ENCODE data around the gene HNRNPK. TPM values are rescaled to one million over a fixed set of nuclear protein-coding genes. Genes with fewer than 3 reads are reported as not detected.

The HNRNPK gene
- total RNA-seq, 4 donors from 2014 or later, result 398 to 596 (median 550) TPM

- Histone ChIP-seq H3K9me3 (no peaks in the 10 kb centered on the region), H3K4me3 (no peak overlapping the region), H3K4me1 (peaks cover 0 to 9% (median 2%) of the 10 kb centered on the region in 4 donors), H3K36me3 (peaks cover 22 to 53% (median 46%) of the 10 kb centered on the region in 4 donors), H3K27ac (replicated peaks in 1 of 4) (peak overlapping the region in 1 of 4 donors; percentile 39), H3K27me3 (no peaks in the 10 kb centered on the region)
- DNase-seq (ENCODE audit: extremely low spot score), result no peak
- intact Hi-C loops (cut with DNase I), result no loop called here
- WGBS, result 58% methylated on average over 11 of the region's 11 CpGs
- TF ChIP-seq EP300 (IDR thresholded peaks at IDR 0.05) (no peak), POLR2AphosphoS5 (IDR thresholded peaks at IDR 0.05) (peak in 1 of 2 donors; percentile 38), POLR2A (IDR thresholded peaks at IDR 0.05; ENCODE audit: low read depth) (no peak)
- TF ChIP-seq, protein P1, sequence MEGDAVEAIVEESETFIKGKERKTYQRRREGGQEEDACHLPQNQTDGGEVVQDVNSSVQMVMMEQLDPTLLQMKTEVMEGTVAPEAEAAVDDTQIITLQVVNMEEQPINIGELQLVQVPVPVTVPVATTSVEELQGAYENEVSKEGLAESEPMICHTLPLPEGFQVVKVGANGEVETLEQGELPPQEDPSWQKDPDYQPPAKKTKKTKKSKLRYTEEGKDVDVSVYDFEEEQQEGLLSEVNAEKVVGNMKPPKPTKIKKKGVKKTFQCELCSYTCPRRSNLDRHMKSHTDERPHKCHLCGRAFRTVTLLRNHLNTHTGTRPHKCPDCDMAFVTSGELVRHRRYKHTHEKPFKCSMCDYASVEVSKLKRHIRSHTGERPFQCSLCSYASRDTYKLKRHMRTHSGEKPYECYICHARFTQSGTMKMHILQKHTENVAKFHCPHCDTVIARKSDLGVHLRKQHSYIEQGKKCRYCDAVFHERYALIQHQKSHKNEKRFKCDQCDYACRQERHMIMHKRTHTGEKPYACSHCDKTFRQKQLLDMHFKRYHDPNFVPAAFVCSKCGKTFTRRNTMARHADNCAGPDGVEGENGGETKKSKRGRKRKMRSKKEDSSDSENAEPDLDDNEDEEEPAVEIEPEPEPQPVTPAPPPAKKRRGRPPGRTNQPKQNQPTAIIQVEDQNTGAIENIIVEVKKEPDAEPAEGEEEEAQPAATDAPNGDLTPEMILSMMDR (IDR thresholded peaks at IDR 0.05), result no peak
Measured at GRCh38 chr9:83965350-83966208, 14.4 kb downstream of the HNRNPK start.

- WGBS, result 73% methylated on average over 2 of the region's 2 CpGs
- TF ChIP-seq POLR2AphosphoS5 (IDR thresholded peaks at IDR 0.05) (peak in 1 of 2 donors; percentile 17), POLR2A (IDR thresholded peaks at IDR 0.05; ENCODE audit: low read depth) (no peak)
- no peak overlapping the region for H3K4me3 ChIP-seq
- H3K36me3 ChIP-seq, result peaks cover 16 to 47% (median 39%) of the 10 kb centered on the region in 4 donors
- no peaks in the 10 kb centered on the region for H3K27me3 ChIP-seq
- peak overlapping the region in 1 of 4 donors; percentile 39 for H3K27ac ChIP-seq (replicated peaks in 1 of 4)
- no peak for DNase-seq (ENCODE audit: extremely low spot score)
- intact Hi-C loops (cut with DNase I), result no loop called here
- H3K9me3 ChIP-seq, result no peaks in the 10 kb centered on the region
- peaks cover 0 to 9% (median 2%) of the 10 kb centered on the region in 4 donors for H3K4me1 ChIP-seq
Measured at GRCh38 chr9:83964973-83965349, 15.1 kb downstream of the HNRNPK start.

- peaks cover 0 to 19% (median 14%) of the 10 kb centered on the region in 4 donors for H3K36me3 ChIP-seq
- H3K27ac ChIP-seq (replicated peaks in 1 of 4), result no peak overlapping the region
- no peak overlapping the region for H3K4me3 ChIP-seq
- DNase-seq (ENCODE audit: extremely low spot score), result no peak
- H3K9me3 ChIP-seq, result no peaks in the 10 kb centered on the region
- TF ChIP-seq POLR2AphosphoS5 (IDR thresholded peaks at IDR 0.05), result no peak
- peaks cover 0 to 13% (median 5%) of the 10 kb centered on the region in 4 donors for H3K4me1 ChIP-seq
- no peaks in the 10 kb centered on the region for H3K27me3 ChIP-seq
- 54% methylated on average over 3 of the region's 3 CpGs for WGBS
- intact Hi-C loops (cut with DNase I), result no loop called here
Measured at GRCh38 chr9:83962165-83962564, 17.9 kb downstream of the HNRNPK start.

DNA sequence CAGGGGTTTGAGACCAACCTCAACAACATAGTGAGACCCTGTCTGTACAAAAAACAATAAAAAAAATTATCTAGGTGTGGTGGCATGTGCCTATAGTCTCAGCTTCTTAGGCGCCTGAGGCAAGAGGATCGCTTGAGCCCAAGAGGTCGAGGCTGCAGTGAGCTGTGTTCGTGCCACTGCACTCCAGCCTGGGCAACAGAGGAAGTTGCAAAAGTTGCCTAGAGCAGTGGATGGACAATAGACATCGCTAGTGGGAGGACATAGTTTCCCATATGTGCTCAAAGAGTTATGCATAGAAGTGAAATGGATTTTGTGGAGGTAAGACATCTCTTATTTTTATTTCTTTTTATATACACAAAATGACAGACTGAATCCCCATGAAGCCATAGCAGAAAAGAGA lies 19.0 kb downstream of the HNRNPK start:
- Histone ChIP-seq H3K27ac (replicated peaks in 1 of 4) (no peak overlapping the region), H3K9me3 (no peaks in the 10 kb centered on the region), H3K36me3 (peaks cover 0 to 7% (median 3%) of the 10 kb centered on the region in 4 donors), H3K4me1 (peaks cover 0 to 15% (median 11%) of the 10 kb centered on the region in 4 donors), H3K27me3 (no peaks in the 10 kb centered on the region), H3K4me3 (no peak overlapping the region)
- TF ChIP-seq EP300 (IDR thresholded peaks at IDR 0.05), result no peak
- TF ChIP-seq POLR2AphosphoS5 (IDR thresholded peaks at IDR 0.05), result no peak
- TF ChIP-seq POLR2A (IDR thresholded peaks at IDR 0.05; ENCODE audit: low read depth), result no peak
- TF ChIP-seq, protein P1 (IDR thresholded peaks at IDR 0.05), result no peak
- DNase-seq (ENCODE audit: extremely low spot score), result no peak
- intact Hi-C loops (cut with DNase I), result no loop called here
- 92% methylated on average over 5 of the region's 5 CpGs for WGBS

GRCh38 chr9:83959061-83959460 lies 21.0 kb downstream of the HNRNPK start:
- H3K36me3 ChIP-seq, result peaks cover 0 to 4% (median 4%) of the 10 kb centered on the region in 4 donors
- TF ChIP-seq POLR2A (IDR thresholded peaks at IDR 0.05; ENCODE audit: low read depth), result no peak
- TF ChIP-seq POLR2AphosphoS5 (IDR thresholded peaks at IDR 0.05), result no peak
- TF ChIP-seq, protein P1 (IDR thresholded peaks at IDR 0.05), result no peak
- no peak for TF ChIP-seq EP300 (IDR thresholded peaks at IDR 0.05)
- 65% methylated on average over 4 of the region's 4 CpGs for WGBS
- intact Hi-C loops (cut with DNase I), result no loop called here
- H3K4me3 ChIP-seq, result no peak overlapping the region
- DNase-seq (ENCODE audit: extremely low spot score), result no peak
- H3K9me3 ChIP-seq, result no peaks in the 10 kb centered on the region
- no peak overlapping the region for H3K27ac ChIP-seq (replicated peaks in 1 of 4)
- H3K4me1 ChIP-seq, result peaks cover 12 to 23% (median 23%) of the 10 kb centered on the region in 4 donors
- H3K27me3 ChIP-seq, result no peaks in the 10 kb centered on the region

Measured in esophagus muscularis mucosa (tissue), 4 donors.